K562 (cell line): ENCODE data around the gene FZD4. TPM values are rescaled to one million over a fixed set of nuclear protein-coding genes. Genes with fewer than 3 reads are reported as not detected.

ENCODE experiments used
- ADNP ChIP-seq: fragments of 200-800 bp; sonication (Bioruptor generic); IDR thresholded peaks from 2 replicates; pipeline ENCODE4 v1.6.1; 2016; ENCODE audit warnings: missing genetic modification characterization, missing compliant biosample characterization
- HDAC1 ChIP-seq, 2 experiments: fragments of 450-650 bp; IDR thresholded peaks; 2 replicates each; pipeline ENCODE4 v1.6.1; 2016 to 2017; ENCODE audit warnings: inconsistent platforms in 1 of 2, mild to moderate bottlenecking in 1 of 2, moderate library complexity in 1 of 2
- RREB1 ChIP-seq: fragments of 250-450 bp; sonication (Bioruptor Pico); IDR thresholded peaks from 2 replicates; pipeline ENCODE4 v1.4.0; 2020
- ZKSCAN3 ChIP-seq: fragments of 250-450 bp; sonication (Bioruptor Pico); IDR thresholded peaks from 2 replicates; pipeline ENCODE4 v1.4.0; 2020
- polyA plus RNA-seq, 8 experiments: library from polyadenylated mRNA; depleted of rRNA in 4 of 8; stranded (reverse) in 5 of 8; unstranded in 3 of 8; fragments of >200 nt; fragmentation: Nextera tagmentation in 2 of 8; fragmentation: Illumina TruSeq in 1 of 8; extraction: Ambion mirVana in 2 of 8; extraction: Trizol in 1 of 8; gene quantifications; 2 replicates each; pipeline versions ENCODE4 v1.2.1 to v1.2.3, GENCODE V29; 2011 to 2014; ENCODE audit warnings: inconsistent platforms in 1 of 8, missing spikeins in 1 of 8
- total RNA-seq, 7 experiments: library from RNA; depleted of rRNA in 6 of 7; stranded (reverse); fragments of >200 nt in 6 of 7; fragmentation: Illumina TruSeq in 2 of 7; extraction: Trizol in 2 of 7; gene quantifications; 2 replicates each; pipeline versions ENCODE4 v1.2.1 to v1.2.3, GENCODE V29; 2011 to 2021; ENCODE audit warnings: low replicate concordance in 1 of 7
- TF ChIP-seq, protein P1 (sequence below), 2 experiments: IDR thresholded peaks in 1 of 2; conservative IDR thresholded peaks in 1 of 2; 2 replicates each; pipeline ENCODE4 v1.6.1; 2016; ENCODE audit warnings: low read depth in 2 of 2, mild to moderate bottlenecking in 1 of 2, missing compliant biosample characterization in 1 of 2, missing genetic modification characterization in 1 of 2, moderate library complexity in 1 of 2
- TF ChIP-seq, protein P2 (sequence below): fragments of 250-450 bp; sonication (Bioruptor Pico); IDR thresholded peaks from 2 replicates; pipeline ENCODE4 v1.8.0; 2021; ENCODE audit warnings: borderline replicate concordance, mild to moderate bottlenecking, moderate library complexity; ENCODE audit not compliant: poor library complexity, severe bottlenecking

The FZD4 gene
- total and polyA plus RNA-seq, 9 of the 15 experiments (the other 6 are each of a cell fraction or from before 2014, with no cell fraction given) = 1.2 to 7.9 (median 5.8) TPM

- TF ChIP-seq RREB1 (CRISPR knock-in tag) (no peak; the same call in 1 of the 2 replicates), ADNP (tag) (no peak), HDAC1 (IDR thresholded peaks at IDR 0.05) (0 out of 4 replicates have a peak, but pooled peaks of 1 of the 2 experiments have one; percentile 28), ZKSCAN3 (no peak)
- TF ChIP-seq, protein P1, sequence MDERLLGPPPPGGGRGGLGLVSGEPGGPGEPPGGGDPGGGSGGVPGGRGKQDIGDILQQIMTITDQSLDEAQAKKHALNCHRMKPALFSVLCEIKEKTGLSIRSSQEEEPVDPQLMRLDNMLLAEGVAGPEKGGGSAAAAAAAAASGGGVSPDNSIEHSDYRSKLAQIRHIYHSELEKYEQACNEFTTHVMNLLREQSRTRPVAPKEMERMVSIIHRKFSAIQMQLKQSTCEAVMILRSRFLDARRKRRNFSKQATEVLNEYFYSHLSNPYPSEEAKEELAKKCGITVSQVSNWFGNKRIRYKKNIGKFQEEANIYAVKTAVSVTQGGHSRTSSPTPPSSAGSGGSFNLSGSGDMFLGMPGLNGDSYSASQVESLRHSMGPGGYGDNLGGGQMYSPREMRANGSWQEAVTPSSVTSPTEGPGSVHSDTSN (CRISPR knock-in tag; IDR thresholded peaks at IDR 0.05; ENCODE audit: low read depth) = no peak
- TF ChIP-seq, protein P1 (tag; conservative IDR thresholded peaks at IDR 0.05; ENCODE audit: low read depth) = no peak
- TF ChIP-seq, protein P2, sequence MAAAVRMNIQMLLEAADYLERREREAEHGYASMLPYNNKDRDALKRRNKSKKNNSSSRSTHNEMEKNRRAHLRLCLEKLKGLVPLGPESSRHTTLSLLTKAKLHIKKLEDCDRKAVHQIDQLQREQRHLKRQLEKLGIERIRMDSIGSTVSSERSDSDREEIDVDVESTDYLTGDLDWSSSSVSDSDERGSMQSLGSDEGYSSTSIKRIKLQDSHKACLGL (CRISPR knock-in tag) = no peak
Observed at GRCh38 chr11:86938203-86938899, 16.8 kb downstream of the FZD4 start (continued).
